ENCODE data around the gene ENC1. TPM values are rescaled to one million over a fixed set of nuclear protein-coding genes. Genes with fewer than 3 reads are reported as not detected.
"Not testable (repeated sequence)": the region's sequence is repeated elsewhere in the genome, so short reads cannot be mapped to it uniquely, and the experiment has no call there.

ENC1 gene
- total and polyA plus RNA-seq, 2 of the 8 experiments (the other 6 are each of a cell fraction or from before 2014, with no cell fraction given): 5.5 to 13.2 TPM

DNA sequence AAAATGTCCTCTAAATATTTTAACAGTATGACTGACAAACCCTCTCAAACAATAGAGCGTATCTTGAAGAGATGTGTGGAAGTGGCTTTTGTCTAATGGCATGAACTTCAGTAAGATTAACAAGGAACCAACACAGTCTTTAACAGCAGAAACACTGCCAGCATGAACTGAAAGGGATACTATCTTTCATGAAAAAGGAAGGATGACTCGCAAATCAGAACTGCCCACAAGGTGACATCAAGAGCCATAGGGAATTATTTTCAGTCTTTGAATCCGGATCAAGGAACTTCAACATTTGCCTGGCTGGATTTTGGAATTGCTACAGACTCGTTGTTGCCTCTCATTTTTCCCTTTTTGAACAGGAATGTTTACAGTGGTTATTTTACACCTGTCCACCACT lies 39.4 kb upstream of the ENC1 start:
- Histone ChIP-seq H2AK5ac (ENCODE audit: low read depth, low read length) (no peak overlapping the region), H2BK5ac (ENCODE audit: low read depth, low read length) (no peak overlapping the region), H3K27me3 (replicated peaks in 1 of 4; ENCODE audit: control insufficient read depth in 3 of 4, extremely low read depth in 1 of 4, insufficient read depth in 3 of 4, low read length in 3 of 4) (no peaks in the 10 kb centered on the region), H2BK15ac (ENCODE audit: low read length) (no peak overlapping the region), H3K23ac (ENCODE audit: insufficient read length) (no peak overlapping the region), H2AFZ (ENCODE audit: low read length) (peak overlapping the region; percentile 92), H2BK12ac (ENCODE audit: low read depth, low read length) (no peak overlapping the region), H3K9ac (replicated peaks in 1 of 4; ENCODE audit: extremely low read depth in 1 of 4, low read depth in 3 of 4, low read length in 3 of 4) (no peak overlapping the region), H2BK120ac (replicated peaks; ENCODE audit: low read depth, low read length) (no peak overlapping the region), H3K4me1 (replicated peaks in 1 of 4; ENCODE audit: control insufficient read depth in 3 of 4, insufficient read depth in 4 of 4, low read length in 3 of 4) (no peaks in the 10 kb centered on the region), H3K36me3 (ENCODE audit: control insufficient read depth in 2 of 4, insufficient read depth in 4 of 4, low read length in 3 of 4) (no peaks in the 10 kb centered on the region), H3K14ac (ENCODE audit: insufficient read length) (no peak overlapping the region), H3K56ac (replicated peaks; ENCODE audit: insufficient read length, low read depth, low read length) (no peak overlapping the region), H4K20me1 (replicated peaks in 1 of 2; ENCODE audit: control insufficient read depth in 1 of 2, insufficient read depth in 2 of 2, low read length in 2 of 2) (no peaks in the 10 kb centered on the region), H4K91ac (replicated peaks; ENCODE audit: insufficient read length, low read length) (no peak overlapping the region), H4K8ac (ENCODE audit: extremely low read depth, insufficient read depth, low read length) (no peak overlapping the region), H3K9me3 (ENCODE audit: insufficient read depth in 2 of 2, low read depth in 1 of 2, low read length in 1 of 2) (no peaks in the 10 kb centered on the region), H3K23me2 (ENCODE audit: low read depth, low read length) (no peaks in the 10 kb centered on the region; the same call in 1 of the 2 replicates), H2BK20ac (ENCODE audit: low read length) (no peak overlapping the region), H3K4me3 (ENCODE audit: extremely low read depth in 1 of 4, insufficient read depth in 2 of 4, low read depth in 3 of 4, low read length in 4 of 4) (no peak overlapping the region), H3K79me2 (ENCODE audit: control insufficient read depth in 1 of 2, insufficient read depth in 2 of 2, low read length in 2 of 2) (no peaks in the 10 kb centered on the region), H3K18ac (ENCODE audit: extremely low read depth, low read length) (no peak overlapping the region), H3K4me2 (ENCODE audit: insufficient read depth in 1 of 2, low read depth in 2 of 2, low read length in 2 of 2) (no peak overlapping the region), H3K4ac (replicated peaks; ENCODE audit: insufficient read length, low read depth, low read length) (no peak overlapping the region), H3K79me1 (ENCODE audit: low read depth, low read length) (no peaks in the 10 kb centered on the region), H3K27ac (ENCODE audit: low read depth, low read length) (no peak overlapping the region), H4K5ac (ENCODE audit: insufficient read length, low read depth, low read length) (no peak overlapping the region)
- ChIA-PET CTCF (ENCODE audit: partially characterized antibody) (interaction anchor here (2.1 kb wide), 1 partner anchor 36 kb away, joined by 6 read pairs; no protein-coding TSS in a partner anchor), POLR2A (ENCODE audit: partially characterized antibody) (no interaction called here)
- no peak for TF ChIP-seq KDM4A (IDR thresholded peaks at IDR 0.05; ENCODE audit: low read depth, low read length, severe bottlenecking)
- FAIRE-seq: no peak
- no peak for DNase-seq (ENCODE audit: low read depth in 1 of 2, low spot score in 2 of 2)
- WGBS, 2 experiments (ENCODE audit: extremely low coverage in 1 of 2, insufficient coverage in 1 of 2, insufficient read length in 1 of 2, insufficient replicate concordance in 2 of 2, low coverage in 1 of 2, low lambda C conversion rate in 2 of 2, missing lambda C conversion rate in 1 of 2): 81% methylated on average over 4 of the region's 4 CpGs; no CpG with 5 or more reads in 1 of the 2 experiments

DNA sequence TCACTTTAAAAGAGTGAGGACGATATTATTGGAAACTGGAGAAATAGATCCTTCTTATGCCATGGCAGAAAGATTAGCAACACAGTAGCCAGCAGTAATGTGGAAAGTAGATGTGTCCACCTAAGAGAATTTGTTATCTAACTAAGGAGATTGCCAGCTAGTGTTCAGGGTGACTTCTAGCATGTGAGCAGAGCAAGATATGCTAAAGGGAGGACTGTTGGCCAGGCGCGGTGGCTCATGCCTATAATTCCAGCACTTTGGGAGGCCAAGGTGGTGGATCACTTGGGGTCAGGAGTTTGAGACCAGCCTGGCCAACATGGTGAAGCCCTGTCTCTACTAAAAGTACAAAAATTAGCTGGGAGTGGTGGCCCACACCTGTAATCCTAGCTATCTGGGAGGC lies 38.8 kb upstream of the ENC1 start:
- H3K27ac ChIP-seq (ENCODE audit: low read depth, low read length); H3K27me3 ChIP-seq (replicated peaks in 1 of 4; ENCODE audit: control insufficient read depth in 3 of 4, extremely low read depth in 1 of 4, insufficient read depth in 3 of 4, low read length in 3 of 4); H2BK12ac ChIP-seq (ENCODE audit: low read depth, low read length); H3K36me3 ChIP-seq (ENCODE audit: control insufficient read depth in 2 of 4, insufficient read depth in 4 of 4, low read length in 3 of 4); H2BK20ac ChIP-seq (ENCODE audit: low read length); H4K20me1 ChIP-seq (replicated peaks in 1 of 2; ENCODE audit: control insufficient read depth in 1 of 2, insufficient read depth in 2 of 2, low read length in 2 of 2); H3K14ac ChIP-seq (ENCODE audit: insufficient read length); H3K4me1 ChIP-seq (replicated peaks in 1 of 4; ENCODE audit: control insufficient read depth in 3 of 4, insufficient read depth in 4 of 4, low read length in 3 of 4); H4K5ac ChIP-seq (ENCODE audit: insufficient read length, low read depth, low read length); H3K56ac ChIP-seq (replicated peaks; ENCODE audit: insufficient read length, low read depth, low read length); H2AK5ac ChIP-seq (ENCODE audit: low read depth, low read length); H3K4ac ChIP-seq (replicated peaks; ENCODE audit: insufficient read length, low read depth, low read length); H3K4me2 ChIP-seq (ENCODE audit: insufficient read depth in 1 of 2, low read depth in 2 of 2, low read length in 2 of 2); H2BK120ac ChIP-seq (replicated peaks; ENCODE audit: low read depth, low read length); H3K9ac ChIP-seq (replicated peaks in 1 of 4; ENCODE audit: extremely low read depth in 1 of 4, low read depth in 3 of 4, low read length in 3 of 4); H3K79me2 ChIP-seq (ENCODE audit: control insufficient read depth in 1 of 2, insufficient read depth in 2 of 2, low read length in 2 of 2); DNase-seq (ENCODE audit: low read depth in 1 of 2, low spot score in 2 of 2); H2BK5ac ChIP-seq (ENCODE audit: low read depth, low read length); H3K9me3 ChIP-seq (ENCODE audit: insufficient read depth in 2 of 2, low read depth in 1 of 2, low read length in 1 of 2); H3K18ac ChIP-seq (ENCODE audit: extremely low read depth, low read length); H2BK15ac ChIP-seq (ENCODE audit: low read length); FAIRE-seq; H3K79me1 ChIP-seq (ENCODE audit: low read depth, low read length); H4K8ac ChIP-seq (ENCODE audit: extremely low read depth, insufficient read depth, low read length); H3K4me3 ChIP-seq (ENCODE audit: extremely low read depth in 1 of 4, insufficient read depth in 2 of 4, low read depth in 3 of 4, low read length in 4 of 4); H2AFZ ChIP-seq (ENCODE audit: low read length); H3K23ac ChIP-seq (ENCODE audit: insufficient read length); POLR2A ChIA-PET (ENCODE audit: partially characterized antibody); H4K91ac ChIP-seq (replicated peaks; ENCODE audit: insufficient read length, low read length); H3K23me2 ChIP-seq (ENCODE audit: low read depth, low read length): not testable (repeated sequence)
- WGBS, 2 experiments (ENCODE audit: extremely low coverage in 1 of 2, insufficient coverage in 1 of 2, insufficient read length in 1 of 2, insufficient replicate concordance in 2 of 2, low coverage in 1 of 2, low lambda C conversion rate in 2 of 2, missing lambda C conversion rate in 1 of 2): 97% methylated on average over 3 of the region's 3 CpGs; no CpG with 5 or more reads in 1 of the 2 experiments
- CTCF ChIA-PET (ENCODE audit: partially characterized antibody): interaction anchor here (0.5 to 2.1 kb wide), 2 partner anchors 36 to 114 kb away, joined by 3 to 6 read pairs; no protein-coding TSS in a partner anchor
